Activated gamma-delta T cell treated with Interleukin-2 at 50 U/mL for 16 hours (primary cell): ENCODE data around the gene C2orf69.

Source experiments
- DNase-seq: peaks from one replicate; pipeline ENCODE4 v3.0.0-alpha.2; 2020

C2orf69 gene

DNA sequence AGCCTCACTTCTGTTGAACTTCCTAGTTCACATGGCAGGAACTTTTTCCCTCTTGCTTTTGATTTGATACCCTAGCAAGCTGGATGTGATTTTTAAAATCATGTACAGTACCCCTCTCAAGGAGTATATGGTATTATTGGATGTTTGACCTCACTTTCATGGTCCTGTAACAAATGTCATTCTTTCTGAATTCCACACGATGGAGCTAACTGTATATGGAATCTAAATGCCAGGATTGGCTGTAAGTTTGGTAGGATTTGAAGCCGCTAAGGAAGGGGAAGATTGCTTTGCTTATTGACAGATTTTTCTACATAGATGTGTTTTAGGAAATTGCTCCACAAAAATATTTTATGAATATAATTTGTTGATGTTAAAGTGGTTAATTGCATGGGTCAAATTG lies 62.6 kb downstream of the C2orf69 start:
- no peak for DNase-seq

- DNase-seq, result no peak
Measured at GRCh38 chr2:199975273-199975895, 64.3 kb downstream of the C2orf69 start.
